ENCODE measurements around the gene IMPG2. TPM values are rescaled to one million over a fixed set of nuclear protein-coding genes. Genes with fewer than 3 reads are reported as not detected.

IMPG2 gene
- total RNA-seq, 2 donors from 2014 or later: 0.82 to 0.86 TPM

- H3K4me3 Mint-ChIP-seq: peak overlapping the region in 1 of 2 donors; percentile 53
- peak overlapping the region; percentile 7 for H3K27ac Mint-ChIP-seq
- no peaks in the 10 kb centered on the region for H3K4me1 Mint-ChIP-seq (ENCODE audit: low read depth)
- peaks cover 9 to 17% of the 10 kb centered on the region in 2 donors for H3K9me3 Mint-ChIP-seq
- DNase-seq (no peak), ATAC-seq (replicated peaks in 1 of 2) (peak; percentile 45 to 60)
- H3K36me3 Mint-ChIP-seq (ENCODE audit: insufficient read depth in 2 of 2): peaks cover 14 to 15% of the 10 kb centered on the region in 2 donors
- no peaks in the 10 kb centered on the region for H3K27me3 Mint-ChIP-seq (ENCODE audit: low read depth)
Observed at GRCh38 chr3:101303089-101303731, 17.2 kb downstream of the IMPG2 start.

- H3K27ac Mint-ChIP-seq: no peak overlapping the region
- H3K27me3 Mint-ChIP-seq (ENCODE audit: low read depth): no peaks in the 10 kb centered on the region
- no peak for DNase-seq
- no peak overlapping the region for H3K4me3 Mint-ChIP-seq
- no peak for ATAC-seq (replicated peaks in 1 of 2)
- peaks cover 19 to 21% of the 10 kb centered on the region in 2 donors for H3K9me3 Mint-ChIP-seq
- H3K4me1 Mint-ChIP-seq (ENCODE audit: low read depth): no peaks in the 10 kb centered on the region
- H3K36me3 Mint-ChIP-seq (ENCODE audit: insufficient read depth in 2 of 2): peaks cover 16 to 22% of the 10 kb centered on the region in 2 donors
Observed at GRCh38 chr3:101300073-101300472, 20.3 kb downstream of the IMPG2 start.

- DNase-seq (no peak), ATAC-seq (replicated peaks in 1 of 2) (no peak)
- Mint-ChIP-seq H3K27ac (no peak overlapping the region), H3K9me3 (peaks cover 8% of the 10 kb centered on the region in 2 donors), H3K36me3 (ENCODE audit: insufficient read depth in 2 of 2) (peaks cover 1 to 5% of the 10 kb centered on the region in 2 donors), H3K27me3 (ENCODE audit: low read depth) (no peaks in the 10 kb centered on the region), H3K4me3 (no peak overlapping the region), H3K4me1 (ENCODE audit: low read depth) (no peaks in the 10 kb centered on the region)
Observed at GRCh38 chr3:101292027-101292426, 28.3 kb downstream of the IMPG2 start.

- Mint-ChIP-seq H3K36me3 (ENCODE audit: insufficient read depth in 2 of 2) (no peaks in the 10 kb centered on the region), H3K27me3 (ENCODE audit: low read depth) (no peaks in the 10 kb centered on the region), H3K4me1 (ENCODE audit: low read depth) (no peaks in the 10 kb centered on the region), H3K4me3 (no peak overlapping the region), H3K9me3 (peaks cover 2% of the 10 kb centered on the region in 2 donors), H3K27ac (no peak overlapping the region)
- no peak for DNase-seq
- no peak for ATAC-seq (replicated peaks in 1 of 2)
Observed at GRCh38 chr3:101288294-101288693, 32.1 kb downstream of the IMPG2 start.

- Mint-ChIP-seq H3K27me3 (ENCODE audit: low read depth) (no peaks in the 10 kb centered on the region), H3K4me3 (no peak overlapping the region), H3K9me3 (peaks cover 2% of the 10 kb centered on the region in 2 donors), H3K27ac (no peak overlapping the region), H3K36me3 (ENCODE audit: insufficient read depth in 2 of 2) (no peaks in the 10 kb centered on the region), H3K4me1 (ENCODE audit: low read depth) (no peaks in the 10 kb centered on the region)
- ATAC-seq (replicated peaks in 1 of 2) (no peak), DNase-seq (no peak)
Observed at GRCh38 chr3:101284757-101285156, 35.6 kb downstream of the IMPG2 start.

- peaks cover 0 to 2% of the 10 kb centered on the region in 2 donors for H3K9me3 Mint-ChIP-seq
- no peak overlapping the region for H3K4me3 Mint-ChIP-seq
- H3K27me3 Mint-ChIP-seq (ENCODE audit: low read depth): no peaks in the 10 kb centered on the region
- no peaks in the 10 kb centered on the region for H3K4me1 Mint-ChIP-seq (ENCODE audit: low read depth)
- H3K36me3 Mint-ChIP-seq (ENCODE audit: insufficient read depth in 2 of 2): no peaks in the 10 kb centered on the region
- DNase-seq (no peak), ATAC-seq (replicated peaks in 1 of 2) (no peak)
- H3K27ac Mint-ChIP-seq: no peak overlapping the region
Observed at GRCh38 chr3:101281521-101282030, 38.8 kb downstream of the IMPG2 start.

GRCh38 chr3:101279765-101280385 lies 40.5 kb downstream of the IMPG2 start:
- Mint-ChIP-seq H3K4me1 (ENCODE audit: low read depth) (no peaks in the 10 kb centered on the region), H3K4me3 (no peak overlapping the region), H3K27ac (no peak overlapping the region), H3K36me3 (ENCODE audit: insufficient read depth in 2 of 2) (no peaks in the 10 kb centered on the region), H3K9me3 (peaks cover 0 to 2% of the 10 kb centered on the region in 2 donors), H3K27me3 (ENCODE audit: low read depth) (no peaks in the 10 kb centered on the region)
- ATAC-seq (replicated peaks in 1 of 2) (no peak), DNase-seq (no peak)

- Mint-ChIP-seq H3K4me1 (ENCODE audit: low read depth) (no peaks in the 10 kb centered on the region), H3K4me3 (no peak overlapping the region), H3K27ac (no peak overlapping the region), H3K9me3 (peaks cover 0 to 2% of the 10 kb centered on the region in 2 donors), H3K36me3 (ENCODE audit: insufficient read depth in 2 of 2) (no peaks in the 10 kb centered on the region), H3K27me3 (ENCODE audit: low read depth) (no peaks in the 10 kb centered on the region)
- DNase-seq: no peak
- no peak for ATAC-seq (replicated peaks in 1 of 2)
Observed at GRCh38 chr3:101279162-101279561, 41.2 kb downstream of the IMPG2 start.

GRCh38 chr3:101278727-101279126 lies 41.6 kb downstream of the IMPG2 start:
- ATAC-seq (replicated peaks in 1 of 2) (no peak), DNase-seq (no peak)
- H3K36me3 Mint-ChIP-seq (ENCODE audit: insufficient read depth in 2 of 2): no peaks in the 10 kb centered on the region
- no peak overlapping the region for H3K4me3 Mint-ChIP-seq
- no peak overlapping the region for H3K27ac Mint-ChIP-seq
- no peaks in the 10 kb centered on the region for H3K9me3 Mint-ChIP-seq
- H3K4me1 Mint-ChIP-seq (ENCODE audit: low read depth): no peaks in the 10 kb centered on the region
- H3K27me3 Mint-ChIP-seq (ENCODE audit: low read depth): no peaks in the 10 kb centered on the region

- H3K36me3 Mint-ChIP-seq (ENCODE audit: insufficient read depth in 2 of 2): no peaks in the 10 kb centered on the region
- no peak for DNase-seq
- H3K27me3 Mint-ChIP-seq (ENCODE audit: low read depth): no peaks in the 10 kb centered on the region
- ATAC-seq (replicated peaks in 1 of 2): no peak
- H3K4me1 Mint-ChIP-seq (ENCODE audit: low read depth): no peaks in the 10 kb centered on the region
- H3K4me3 Mint-ChIP-seq: no peak overlapping the region
- H3K9me3 Mint-ChIP-seq: no peaks in the 10 kb centered on the region
- no peak overlapping the region for H3K27ac Mint-ChIP-seq
Observed at GRCh38 chr3:101273608-101274007, 46.8 kb downstream of the IMPG2 start.

GRCh38 chr3:101273156-101273555 lies 47.2 kb downstream of the IMPG2 start:
- Mint-ChIP-seq H3K4me1 (ENCODE audit: low read depth) (no peaks in the 10 kb centered on the region), H3K27ac (no peak overlapping the region), H3K27me3 (ENCODE audit: low read depth) (no peaks in the 10 kb centered on the region), H3K36me3 (ENCODE audit: insufficient read depth in 2 of 2) (no peaks in the 10 kb centered on the region), H3K9me3 (no peaks in the 10 kb centered on the region), H3K4me3 (no peak overlapping the region)
- ATAC-seq (replicated peaks in 1 of 2): no peak
- no peak for DNase-seq

GRCh38 chr3:101271728-101272127 lies 48.6 kb downstream of the IMPG2 start:
- Mint-ChIP-seq H3K4me1 (ENCODE audit: low read depth) (no peaks in the 10 kb centered on the region), H3K27me3 (ENCODE audit: low read depth) (no peaks in the 10 kb centered on the region), H3K27ac (no peak overlapping the region), H3K4me3 (no peak overlapping the region), H3K36me3 (ENCODE audit: insufficient read depth in 2 of 2) (no peaks in the 10 kb centered on the region), H3K9me3 (no peaks in the 10 kb centered on the region)
- DNase-seq (no peak), ATAC-seq (replicated peaks in 1 of 2) (no peak)

- no peaks in the 10 kb centered on the region for H3K27me3 Mint-ChIP-seq (ENCODE audit: low read depth)
- no peaks in the 10 kb centered on the region for H3K36me3 Mint-ChIP-seq (ENCODE audit: insufficient read depth in 2 of 2)
- DNase-seq: no peak
Observed at GRCh38 chr3:101270149-101270548, 50.2 kb downstream of the IMPG2 start.

More at GRCh38 chr3:101270149-101270548, 50.2 kb downstream of the IMPG2 start:
- Mint-ChIP-seq H3K4me1 (ENCODE audit: low read depth) (no peaks in the 10 kb centered on the region), H3K27ac (no peak overlapping the region), H3K4me3 (no peak overlapping the region), H3K9me3 (no peaks in the 10 kb centered on the region)
- ATAC-seq (replicated peaks in 1 of 2): no peak
